Dermis lymphatic vessel endothelial cell (primary cell): ENCODE data around the gene BOLA3. TPM values are rescaled to one million over a fixed set of nuclear protein-coding genes. Genes with fewer than 3 reads are reported as not detected.

Experiments used
- total RNA-seq: library from RNA; depleted of rRNA; stranded (reverse); fragments of >200 nt; gene quantifications from 2 replicates; pipeline ENCODE4 v1.2.1, GENCODE V29; 2014

BOLA3 gene
- total RNA-seq: 10.8 and 11.1 TPM in 2 replicates

GRCh38 chr2:74147727-74148456 lies at the start of gene BOLA3:
TSS of gene BOLA3 (minus strand) at chr2:74147912. CDS start at chr2:74147874, 38 bp downstream.

GRCh38 chr2:74178211-74179062 lies 30.7 kb upstream of the BOLA3 start, which contains the start of gene MOB1A:
TSS of gene MOB1A (minus strand) at chr2:74178879. CDS start at chr2:74178674, 205 bp downstream.

Other genes starting within 250 kb of the BOLA3 start
- 41.2 and 45.0 TPM in 2 replicates for gene DGUOK, start 221.0 kb downstream of the BOLA3 start, total RNA-seq
- gene TET3, start 163.0 kb downstream of the BOLA3 start, total RNA-seq: 4.4 and 5.2 TPM in 2 replicates
- gene MOB1A, start 31.0 kb upstream of the BOLA3 start, total RNA-seq: 96.7 and 105 TPM in 2 replicates
- gene MTHFD2, start 50.7 kb upstream of the BOLA3 start, total RNA-seq: 24.2 and 24.6 TPM in 2 replicates
- gene SLC4A5, start 195.5 kb upstream of the BOLA3 start, total RNA-seq: 0.09 and 0.11 TPM in 2 replicates
- 126 and 136 TPM in 2 replicates for gene DCTN1, start 232.4 kb upstream of the BOLA3 start, total RNA-seq